IMR-90 (cell line): ENCODE data around the gene FOXP1.

Experiments used
- BHLHE40 ChIP-seq: fragments of 150-350 bp; IDR thresholded peaks from 2 replicates; pipeline ENCODE4 v1.6.1; 2016; ENCODE audit warnings: mild to moderate bottlenecking, low read depth, low read length
- CTCF ChIP-seq: conservative IDR thresholded peaks from 2 replicates; pipeline ENCODE4 v1.5.1; 2012; ENCODE audit warnings: mild to moderate bottlenecking, low read depth, low read length, improper control_type of control experiment
- FOS ChIP-seq: fragments of 150-350 bp; IDR thresholded peaks from 2 replicates; pipeline ENCODE4 v1.6.1; 2016; ENCODE audit warnings: low read depth, low read length
- MAZ ChIP-seq: IDR thresholded peaks from 2 replicates; pipeline ENCODE4 v1.6.1; 2012; ENCODE audit warnings: low read depth, mild to moderate bottlenecking, low read length, improper control_type of control experiment, moderate library complexity, borderline replicate concordance
- MXI1 ChIP-seq: IDR thresholded peaks from 2 replicates; pipeline ENCODE4 v1.6.1; 2012; ENCODE audit warnings: low read depth, mild to moderate bottlenecking, low read length, moderate library complexity, borderline replicate concordance
- POLR2A ChIP-seq: IDR thresholded peaks from 2 replicates; pipeline ENCODE4 v1.6.1; 2012; ENCODE audit warnings: mild to moderate bottlenecking, low read depth, low read length
- RAD21 ChIP-seq: IDR thresholded peaks from 2 replicates; pipeline ENCODE4 v1.6.1; 2012; ENCODE audit warnings: low read length, improper control_type of control experiment
- RFX5 ChIP-seq: IDR thresholded peaks from 2 replicates; pipeline ENCODE4 v1.8.0; 2012; ENCODE audit warnings: low read depth, mild to moderate bottlenecking, low read length, moderate library complexity
- SMC3 ChIP-seq: fragments of 150-350 bp; IDR thresholded peaks from 2 replicates; pipeline ENCODE4 v1.6.1; 2016; ENCODE audit warnings: low read depth, mild to moderate bottlenecking, antibody characterized with exemption, low read length, moderate library complexity
- USF2 ChIP-seq: fragments of 150-350 bp; IDR thresholded peaks from 2 replicates; pipeline ENCODE4 v1.6.1; 2017; ENCODE audit warnings: mild to moderate bottlenecking, antibody characterized with exemption, low read length, low read depth

GRCh38 chr3:71330505-71330904, 253.0 kb downstream of the FOXP1 start:
- no peak for TF ChIP-seq POLR2A
- TF ChIP-seq CTCF: no peak
- TF ChIP-seq BHLHE40: no peak
- no peak for TF ChIP-seq MAZ
- no peak for TF ChIP-seq RAD21
- TF ChIP-seq USF2: no peak
- no peak for TF ChIP-seq RFX5
- no peak for TF ChIP-seq MXI1
- TF ChIP-seq FOS: no peak
- TF ChIP-seq SMC3: no peak
